ENCODE results near the gene AGBL4. TPM values are rescaled to one million over a fixed set of nuclear protein-coding genes. Genes with fewer than 3 reads are reported as not detected.

Gene AGBL4
- total RNA-seq, 1 experiment from 2014 or later = 0.33 TPM

GRCh38 chr1:48761411-48761810 lies 1262.3 kb downstream of the AGBL4 start:
- H3F3A ChIP-seq (ENCODE audit: low read length, unreplicated experiment) = no peaks in the 10 kb centered on the region
- H2AFZ ChIP-seq (ENCODE audit: low read length) = no peak overlapping the region
- TF ChIP-seq CTCF (conservative IDR thresholded peaks at IDR 0.05; ENCODE audit: low read depth, low read length) = no peak
- TF ChIP-seq EZH2 (IDR thresholded peaks at IDR 0.05; ENCODE audit: low read length, unreplicated experiment) = no peak
- TF ChIP-seq EZH2phosphoT487 (IDR thresholded peaks at IDR 0.05; ENCODE audit: borderline replicate concordance, low read length) = no peak
- no peak overlapping the region for H3K4me2 ChIP-seq (ENCODE audit: low read length)
- intact Hi-C loops (cut with micrococcal nuclease) = no loop called here
- no peak overlapping the region for H3K4me3 ChIP-seq (ENCODE audit: low read length)
- no peak overlapping the region for H3K27ac ChIP-seq (ENCODE audit: low read length)
- peak; percentile 66 for ATAC-seq
- H3K79me2 ChIP-seq (ENCODE audit: low read length) = no peaks in the 10 kb centered on the region
- no peaks in the 10 kb centered on the region for H3K36me3 ChIP-seq (ENCODE audit: low read depth, low read length)
- H4K20me1 ChIP-seq (ENCODE audit: low read length) = no peaks in the 10 kb centered on the region
- peaks cover 13% of the 10 kb centered on the region for H3K4me1 ChIP-seq (ENCODE audit: insufficient read depth, low read length)
- POLR2A ChIA-PET (ENCODE audit: unreplicated experiment) = no interaction called here
- H3K9ac ChIP-seq (ENCODE audit: low read length) = no peak overlapping the region
- no peaks in the 10 kb centered on the region for H3K9me2 ChIP-seq (replicated peaks; ENCODE audit: low read length)
- BruUV-seq (replicated peaks) = no TSS peak
- peak; percentile 46 for DNase-seq
- CTCF ChIA-PET = interaction anchor here (1.0 kb wide), 1 partner anchor 98 kb away, joined by 3 read pairs; no protein-coding TSS in a partner anchor
- no peaks in the 10 kb centered on the region for H3K9me3 ChIP-seq (ENCODE audit: low read length)
- no peaks in the 10 kb centered on the region for H3K27me3 ChIP-seq (ENCODE audit: low read length)

GRCh38 chr1:48760857-48761256 lies 1262.9 kb downstream of the AGBL4 start:
- Histone ChIP-seq H2AFZ (ENCODE audit: low read length) (no peak overlapping the region), H3K79me2 (ENCODE audit: low read length) (no peaks in the 10 kb centered on the region), H3K4me1 (ENCODE audit: insufficient read depth, low read length) (peaks cover 13% of the 10 kb centered on the region), H3K4me3 (ENCODE audit: low read length) (no peak overlapping the region), H3K36me3 (ENCODE audit: low read depth, low read length) (no peaks in the 10 kb centered on the region), H3K9me3 (ENCODE audit: low read length) (no peaks in the 10 kb centered on the region), H3K9ac (ENCODE audit: low read length) (no peak overlapping the region), H3K27me3 (ENCODE audit: low read length) (no peaks in the 10 kb centered on the region), H3K9me2 (replicated peaks; ENCODE audit: low read length) (no peaks in the 10 kb centered on the region), H4K20me1 (ENCODE audit: low read length) (no peaks in the 10 kb centered on the region), H3K4me2 (ENCODE audit: low read length) (no peak overlapping the region), H3K27ac (ENCODE audit: low read length) (no peak overlapping the region), H3F3A (ENCODE audit: low read length, unreplicated experiment) (no peaks in the 10 kb centered on the region)
- no TSS peak for BruUV-seq (replicated peaks)
- ChIA-PET POLR2A (ENCODE audit: unreplicated experiment) (no interaction called here), CTCF (no interaction called here)
- intact Hi-C loops (cut with micrococcal nuclease) = no loop called here
- TF ChIP-seq EZH2 (IDR thresholded peaks at IDR 0.05; ENCODE audit: low read length, unreplicated experiment) = no peak
- TF ChIP-seq CTCF (conservative IDR thresholded peaks at IDR 0.05; ENCODE audit: low read depth, low read length) = no peak
- TF ChIP-seq EZH2phosphoT487 (IDR thresholded peaks at IDR 0.05; ENCODE audit: borderline replicate concordance, low read length) = no peak
- no peak for DNase-seq
- ATAC-seq = no peak

- CTCF ChIA-PET = no interaction called here
- intact Hi-C loops (cut with micrococcal nuclease) = no loop called here
Measured at GRCh38 chr1:48758976-48759375, 1264.8 kb downstream of the AGBL4 start.

More at GRCh38 chr1:48758976-48759375, 1264.8 kb downstream of the AGBL4 start:
- Histone ChIP-seq H3K9me3 (ENCODE audit: low read length) (no peaks in the 10 kb centered on the region), H3K4me3 (ENCODE audit: low read length) (no peak overlapping the region), H3K27ac (ENCODE audit: low read length) (no peak overlapping the region), H3K4me1 (ENCODE audit: insufficient read depth, low read length) (peaks cover 13% of the 10 kb centered on the region), H3K4me2 (ENCODE audit: low read length) (no peak overlapping the region), H3K36me3 (ENCODE audit: low read depth, low read length) (no peaks in the 10 kb centered on the region), H3F3A (ENCODE audit: low read length, unreplicated experiment) (no peaks in the 10 kb centered on the region), H3K9me2 (replicated peaks; ENCODE audit: low read length) (no peaks in the 10 kb centered on the region), H3K9ac (ENCODE audit: low read length) (no peak overlapping the region), H3K79me2 (ENCODE audit: low read length) (no peaks in the 10 kb centered on the region), H4K20me1 (ENCODE audit: low read length) (no peaks in the 10 kb centered on the region), H2AFZ (ENCODE audit: low read length) (no peak overlapping the region), H3K27me3 (ENCODE audit: low read length) (no peaks in the 10 kb centered on the region)
- POLR2A ChIA-PET (ENCODE audit: unreplicated experiment) = no interaction called here
- BruUV-seq (replicated peaks) = no TSS peak
- no peak for TF ChIP-seq CTCF (conservative IDR thresholded peaks at IDR 0.05; ENCODE audit: low read depth, low read length)
- TF ChIP-seq EZH2phosphoT487 (IDR thresholded peaks at IDR 0.05; ENCODE audit: borderline replicate concordance, low read length) = no peak
- TF ChIP-seq EZH2 (IDR thresholded peaks at IDR 0.05; ENCODE audit: low read length, unreplicated experiment) = no peak
- DNase-seq (no peak), ATAC-seq (no peak)
